Activated naive CD8-positive, alpha-beta T cell treated with anti-CD3 and anti-CD28 coated beads, Interleukin-2, amount 50 U/mL, for 24 hours (primary cell): ENCODE data around the gene PGBD5.
"Not testable (repeated sequence)": the region's sequence is repeated elsewhere in the genome, so short reads cannot be mapped to it uniquely, and the experiment has no call there.

Source experiments
- ATAC-seq: fragments of 150-1000 bp; cut with Tn5 transposase; one replicate; pipeline ENCODE4 v1.10.0; 2021
- DNase-seq: peaks from one replicate; pipeline ENCODE4 v3.0.0; 2021
- H3K27ac Mint-ChIP-seq: one replicate; pipeline ENCODE4 v1.8.0; 2021; ENCODE audit warnings: mild to moderate bottlenecking, mixed read lengths
- H3K27me3 Mint-ChIP-seq: one replicate; pipeline ENCODE4 v1.8.0; 2021; ENCODE audit warnings: mixed read lengths
- H3K36me3 Mint-ChIP-seq: one replicate; pipeline ENCODE4 v1.8.0; 2021; ENCODE audit warnings: low read depth, mixed read lengths
- H3K4me1 Mint-ChIP-seq: one replicate; pipeline ENCODE4 v1.8.0; 2021; ENCODE audit warnings: mixed read lengths
- H3K4me3 Mint-ChIP-seq: one replicate; pipeline ENCODE4 v1.8.0; 2021; ENCODE audit warnings: mild to moderate bottlenecking, moderate library complexity, mixed read lengths
- H3K9me3 Mint-ChIP-seq: one replicate; pipeline ENCODE4 v1.8.0; 2021; ENCODE audit warnings: mixed read lengths

The PGBD5 gene

DNA sequence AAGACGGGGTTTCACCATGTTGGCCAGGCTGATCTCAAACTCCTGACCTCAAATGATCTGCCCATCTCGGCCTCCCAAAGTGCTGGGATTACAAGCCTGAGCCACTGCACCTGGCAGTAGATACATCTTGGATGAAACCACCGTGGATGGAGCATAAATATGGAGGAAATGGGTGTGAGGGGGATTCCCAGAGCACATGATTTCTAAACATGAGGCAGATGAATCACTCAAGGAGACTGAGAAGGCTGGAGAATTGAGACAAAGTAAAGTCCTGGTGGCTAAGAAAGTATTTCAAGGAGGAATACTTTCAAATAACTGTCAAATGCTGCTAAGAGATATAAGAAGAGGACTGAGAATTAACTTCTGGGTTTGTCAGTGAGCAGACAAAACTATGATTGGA, 5.4 kb upstream of the PGBD5 start:
- Mint-ChIP-seq H3K4me3 (no peak overlapping the region), H3K27ac (no peak overlapping the region)
- no peak for ATAC-seq

DNA sequence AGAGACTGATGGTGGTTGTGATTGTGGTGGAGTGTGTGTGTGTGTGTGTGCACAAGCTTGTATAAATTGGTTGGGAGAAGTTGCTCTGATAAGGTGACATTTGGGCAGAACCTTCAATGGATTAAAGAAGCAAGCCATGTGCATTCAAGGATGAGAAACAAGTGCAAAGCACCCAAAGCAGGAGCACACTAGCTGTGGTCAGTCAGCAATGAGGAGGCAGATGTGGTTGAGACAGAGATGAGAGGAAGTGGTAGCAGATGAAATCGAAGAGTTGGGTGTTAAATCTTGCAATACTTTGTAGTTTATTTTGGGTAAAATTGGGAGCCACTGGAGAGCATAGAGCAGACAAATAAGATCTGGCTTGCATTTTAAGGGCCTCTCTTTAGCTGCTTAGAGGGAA, 4.4 kb upstream of the PGBD5 start:
- Mint-ChIP-seq H3K27ac (no peak overlapping the region), H3K36me3 (peaks cover 2% of the 10 kb centered on the region), H3K4me3 (no peak overlapping the region), H3K4me1 (peaks cover 5% of the 10 kb centered on the region), H3K9me3 (peaks cover 4% of the 10 kb centered on the region), H3K27me3 (peaks cover 23% of the 10 kb centered on the region)
- ATAC-seq = no peak
- no peak for DNase-seq

More for the DNA sequence above, 5.4 kb upstream of the PGBD5 start:
- Mint-ChIP-seq H3K4me1 (peaks cover 5% of the 10 kb centered on the region), H3K27me3 (peaks cover 23% of the 10 kb centered on the region), H3K36me3 (peaks cover 2% of the 10 kb centered on the region), H3K9me3 (peaks cover 4% of the 10 kb centered on the region)
- DNase-seq = no peak

DNA sequence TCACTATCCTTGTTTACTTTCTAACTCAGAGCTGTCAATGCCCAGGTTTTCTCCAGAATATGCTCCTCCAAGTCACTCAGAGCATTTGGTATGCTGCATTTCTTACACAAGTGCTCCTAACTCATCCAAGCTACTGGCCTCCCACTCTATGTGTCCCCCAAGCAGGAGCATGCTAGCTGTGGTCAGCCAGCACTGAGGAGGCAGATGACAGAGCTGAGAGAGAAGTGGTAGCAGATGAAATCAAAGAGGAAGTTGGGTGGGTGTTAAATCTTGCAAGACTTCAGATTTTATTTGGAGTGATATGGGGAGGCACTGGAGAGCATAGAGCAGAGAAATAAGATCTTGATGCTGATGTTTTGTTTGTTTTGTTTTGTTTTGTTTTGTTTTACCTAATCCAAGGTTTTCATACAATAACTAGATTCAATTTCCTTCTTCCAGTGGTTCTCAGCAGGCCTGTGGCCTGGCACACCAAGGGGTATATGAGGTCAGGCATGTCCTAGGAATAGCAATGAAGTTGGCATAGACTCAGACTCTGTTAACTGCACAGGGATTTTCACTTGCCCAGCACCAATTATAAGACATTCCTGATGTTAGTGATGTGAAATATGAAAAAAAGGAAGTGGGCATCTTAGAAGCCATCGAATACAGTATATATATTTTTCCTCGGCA, 3.1 kb upstream of the PGBD5 start:
- Mint-ChIP-seq H3K27ac (no peak overlapping the region), H3K36me3 (peaks cover 2% of the 10 kb centered on the region), H3K27me3 (peaks cover 29% of the 10 kb centered on the region), H3K4me1 (peaks cover 12% of the 10 kb centered on the region), H3K4me3 (no peak overlapping the region), H3K9me3 (peaks cover 4% of the 10 kb centered on the region)
- DNase-seq (no peak), ATAC-seq (no peak)

DNA sequence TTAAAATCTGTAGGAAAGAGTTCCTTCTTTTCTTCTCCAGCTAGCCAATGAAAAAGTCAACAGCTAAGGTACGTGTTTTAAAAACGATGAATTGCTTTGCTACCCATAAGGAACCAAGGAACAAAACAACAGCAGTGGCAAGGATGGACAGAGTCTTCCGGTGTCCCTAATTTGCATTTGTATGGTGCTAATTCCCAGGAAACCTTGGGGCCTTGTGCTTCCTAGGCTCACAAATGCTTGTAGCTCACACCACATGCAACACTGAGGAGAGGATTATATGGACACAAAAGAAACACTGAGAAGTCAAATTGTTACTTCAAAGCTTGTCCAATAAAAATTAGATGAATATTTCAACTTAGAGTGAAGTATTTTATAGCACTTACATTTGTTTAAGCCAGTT, 1.8 kb upstream of the PGBD5 start:
- no peak for ATAC-seq
- H3K36me3 Mint-ChIP-seq = peaks cover 2% of the 10 kb centered on the region
- H3K27ac Mint-ChIP-seq = no peak overlapping the region
- no peak for DNase-seq
- no peak overlapping the region for H3K4me3 Mint-ChIP-seq
- peaks cover 39% of the 10 kb centered on the region for H3K27me3 Mint-ChIP-seq
- H3K4me1 Mint-ChIP-seq = peaks cover 12% of the 10 kb centered on the region
- H3K9me3 Mint-ChIP-seq = peaks cover 4% of the 10 kb centered on the region

DNA sequence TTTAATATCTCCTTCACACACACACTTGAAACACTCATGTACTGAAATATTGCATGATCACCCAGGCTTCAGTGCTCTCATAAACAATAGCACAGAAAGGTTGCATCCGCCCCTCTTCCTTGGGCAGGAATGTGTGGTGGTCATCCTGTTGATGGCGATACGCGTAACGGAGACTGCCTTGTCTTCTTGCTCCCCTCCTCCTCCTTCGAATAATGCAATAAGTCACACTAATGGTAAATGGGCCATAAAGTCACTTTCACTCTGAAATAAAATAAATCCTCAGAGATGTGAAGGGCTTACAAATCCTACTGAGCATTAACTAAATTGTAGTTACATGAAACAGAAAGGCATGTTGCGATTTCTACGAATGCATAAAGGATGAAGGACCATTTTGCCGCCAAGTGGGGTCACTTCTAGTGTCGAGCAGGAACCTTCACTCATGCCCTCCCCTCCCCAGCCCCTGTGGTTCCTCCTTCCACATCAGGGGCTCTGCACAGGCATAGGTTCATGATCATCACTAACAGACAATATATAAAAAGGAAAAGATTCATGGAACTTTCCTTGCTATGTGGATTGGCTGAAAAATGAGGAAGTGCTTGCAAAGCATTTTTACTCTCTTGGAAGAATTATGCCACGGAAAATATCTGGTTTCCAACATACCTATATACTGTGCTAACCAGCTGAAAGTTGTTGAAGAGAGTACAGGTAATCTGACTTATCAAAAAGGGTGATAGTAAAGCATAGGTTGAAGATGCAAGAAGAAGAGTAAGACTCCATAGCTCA, 1.2 kb upstream of the PGBD5 start:
- peak overlapping the region; percentile 69 for H3K4me3 Mint-ChIP-seq
- H3K36me3 Mint-ChIP-seq = peaks cover 2% of the 10 kb centered on the region
- H3K27me3 Mint-ChIP-seq = peaks cover 45% of the 10 kb centered on the region
- DNase-seq (no peak), ATAC-seq (no peak)
- H3K9me3 Mint-ChIP-seq = peaks cover 4% of the 10 kb centered on the region
- H3K4me1 Mint-ChIP-seq = peaks cover 12% of the 10 kb centered on the region
- no peak overlapping the region for H3K27ac Mint-ChIP-seq

DNA sequence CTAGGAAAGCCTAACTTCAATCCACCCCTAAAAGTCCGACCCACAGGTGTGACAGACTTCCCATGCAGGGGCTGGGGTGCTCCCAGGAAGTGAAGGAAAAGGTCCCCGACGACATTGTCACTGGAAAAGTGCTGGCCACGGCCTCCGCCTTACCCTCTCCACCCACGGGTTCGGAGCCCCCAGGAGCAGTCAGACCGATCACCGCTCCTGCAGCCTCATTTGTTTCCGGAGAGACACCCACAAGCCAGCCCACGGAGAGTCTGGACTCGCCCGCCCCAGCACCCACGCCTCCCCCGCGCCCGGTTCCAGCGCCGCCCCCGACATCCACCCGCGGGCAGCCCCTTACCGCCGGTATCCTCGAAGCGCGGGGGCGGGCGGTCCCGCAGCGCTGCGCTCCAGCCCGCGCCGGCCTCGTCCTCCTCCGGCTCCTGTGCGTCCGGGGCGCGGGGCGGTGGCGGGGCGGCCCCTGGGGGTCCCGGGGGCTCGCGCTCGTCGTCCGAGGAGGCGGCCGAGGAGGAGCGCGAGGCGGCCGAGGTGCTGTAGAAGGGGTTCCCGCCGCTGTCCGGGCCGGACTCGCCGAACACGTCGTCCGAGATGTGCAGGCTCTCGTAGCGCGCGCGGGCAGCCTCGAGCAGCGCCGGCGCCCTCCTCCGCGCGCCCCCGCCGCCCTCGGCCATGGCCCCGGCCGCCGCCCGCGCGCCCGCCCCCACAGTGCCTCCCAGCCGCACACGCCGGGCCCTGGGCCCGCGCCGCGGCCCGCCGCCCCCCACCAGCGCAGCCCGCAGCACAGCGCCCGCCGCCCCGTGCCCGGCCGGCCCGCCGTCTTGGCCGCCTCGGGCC, 660 bp downstream of the PGBD5 start:
- H3K27me3 Mint-ChIP-seq = peaks cover 58% of the 10 kb centered on the region
- H3K9me3 Mint-ChIP-seq = peaks cover 5% of the 10 kb centered on the region

DNA sequence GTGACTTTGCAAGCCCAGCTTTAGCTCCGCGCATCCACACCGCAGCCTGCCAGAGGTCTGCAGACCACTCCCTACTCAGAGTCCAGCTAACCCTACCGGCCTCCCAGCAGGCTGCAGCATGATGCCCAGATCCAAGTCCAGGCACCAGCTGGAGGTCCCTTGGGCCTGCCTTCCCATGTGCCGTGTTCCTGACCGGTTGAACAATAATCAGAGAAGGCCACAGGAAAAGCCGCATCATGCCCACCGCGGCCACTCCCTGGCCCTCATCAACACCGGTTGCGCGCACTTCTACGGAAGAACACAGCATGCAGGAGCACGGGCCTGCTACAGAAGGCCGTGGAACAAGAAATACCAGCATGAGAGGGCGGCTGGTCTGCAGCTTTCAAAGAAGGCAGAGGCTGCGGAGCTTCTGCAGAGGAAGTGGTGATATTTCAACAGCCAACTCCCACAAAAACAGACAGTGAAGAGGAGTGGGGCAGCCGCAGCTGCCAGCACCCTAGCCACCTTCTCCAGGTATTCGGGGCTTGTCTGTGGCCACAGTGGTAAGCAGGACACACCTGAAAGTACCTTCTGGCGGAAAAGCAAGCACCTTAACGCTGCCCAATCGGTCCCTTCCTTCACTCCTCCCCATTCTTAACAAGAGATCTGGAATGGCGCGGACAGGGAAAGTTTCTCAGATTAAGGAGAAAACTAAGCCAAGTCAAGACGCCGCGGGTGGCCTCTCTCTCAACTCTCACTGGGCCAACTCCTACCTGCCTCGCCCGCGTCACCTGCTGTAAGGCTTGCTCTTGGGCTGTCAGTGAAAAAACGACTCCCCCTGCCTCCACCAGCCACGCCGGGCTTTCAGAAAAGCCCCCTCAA, 1.5 kb downstream of the PGBD5 start:
- H3K27me3 Mint-ChIP-seq = peaks cover 65% of the 10 kb centered on the region
- DNase-seq (no peak), ATAC-seq (no peak)
- peaks cover 2% of the 10 kb centered on the region for H3K36me3 Mint-ChIP-seq
- peaks cover 12% of the 10 kb centered on the region for H3K4me1 Mint-ChIP-seq
- no peak overlapping the region for H3K27ac Mint-ChIP-seq
- H3K4me3 Mint-ChIP-seq = peak overlapping the region; percentile 38
- H3K9me3 Mint-ChIP-seq = peaks cover 10% of the 10 kb centered on the region

More for the DNA sequence above, 660 bp downstream of the PGBD5 start:
- DNase-seq = no peak
- H3K4me1 Mint-ChIP-seq = peaks cover 12% of the 10 kb centered on the region
- H3K4me3 Mint-ChIP-seq = peak overlapping the region; percentile 38
- ATAC-seq = no peak
- peaks cover 2% of the 10 kb centered on the region for H3K36me3 Mint-ChIP-seq
- no peak overlapping the region for H3K27ac Mint-ChIP-seq

DNA sequence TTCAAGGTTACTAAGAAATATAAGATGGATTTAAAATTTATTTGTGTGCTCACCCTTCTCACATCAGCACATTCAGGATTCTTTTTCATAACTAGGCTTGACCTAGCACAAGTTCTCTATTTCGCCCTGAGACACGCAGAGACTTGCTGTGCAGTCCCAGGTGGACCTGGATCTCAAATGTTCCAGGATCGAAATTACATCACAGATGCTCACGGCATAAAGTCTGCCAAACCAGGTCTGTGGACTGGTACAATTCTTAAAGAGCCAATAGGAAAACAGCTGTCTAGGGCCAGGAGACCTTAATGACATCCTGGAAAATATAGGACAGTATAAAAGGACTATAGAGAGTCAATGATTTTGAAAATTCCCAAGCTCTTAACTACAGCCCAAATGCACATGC, 2.2 kb downstream of the PGBD5 start:
- ATAC-seq = no peak
- Mint-ChIP-seq H3K9me3 (peaks cover 12% of the 10 kb centered on the region), H3K27me3 (peaks cover 69% of the 10 kb centered on the region), H3K36me3 (peaks cover 2% of the 10 kb centered on the region), H3K4me3 (no peak overlapping the region), H3K27ac (no peak overlapping the region), H3K4me1 (peaks cover 12% of the 10 kb centered on the region)
- DNase-seq = no peak

DNA sequence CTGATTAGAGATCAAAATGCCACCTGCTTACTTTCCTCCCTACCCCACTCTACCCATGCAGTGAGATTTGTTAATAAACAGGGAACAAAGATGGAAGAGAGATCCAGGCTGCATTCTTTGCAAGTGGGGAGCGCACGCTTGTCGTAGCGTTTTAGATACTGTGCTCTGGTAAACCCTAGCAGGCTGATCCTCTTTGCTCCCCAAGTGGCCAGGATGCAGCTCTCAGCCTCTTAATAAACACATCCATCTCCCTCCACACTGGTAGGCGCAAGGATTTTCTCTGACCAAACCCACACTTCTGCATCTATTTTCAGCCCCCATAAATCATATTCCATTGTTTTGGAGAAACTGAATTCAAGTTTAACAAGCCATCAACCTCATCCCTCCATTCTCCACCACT, 2.9 kb downstream of the PGBD5 start:
- H3K27me3 Mint-ChIP-seq = peaks cover 68% of the 10 kb centered on the region
- DNase-seq = no peak
- peaks cover 2% of the 10 kb centered on the region for H3K36me3 Mint-ChIP-seq
- H3K4me1 Mint-ChIP-seq = peaks cover 12% of the 10 kb centered on the region
- H3K4me3 Mint-ChIP-seq = no peak overlapping the region
- peaks cover 14% of the 10 kb centered on the region for H3K9me3 Mint-ChIP-seq
- ATAC-seq = no peak
- H3K27ac Mint-ChIP-seq = no peak overlapping the region

DNA sequence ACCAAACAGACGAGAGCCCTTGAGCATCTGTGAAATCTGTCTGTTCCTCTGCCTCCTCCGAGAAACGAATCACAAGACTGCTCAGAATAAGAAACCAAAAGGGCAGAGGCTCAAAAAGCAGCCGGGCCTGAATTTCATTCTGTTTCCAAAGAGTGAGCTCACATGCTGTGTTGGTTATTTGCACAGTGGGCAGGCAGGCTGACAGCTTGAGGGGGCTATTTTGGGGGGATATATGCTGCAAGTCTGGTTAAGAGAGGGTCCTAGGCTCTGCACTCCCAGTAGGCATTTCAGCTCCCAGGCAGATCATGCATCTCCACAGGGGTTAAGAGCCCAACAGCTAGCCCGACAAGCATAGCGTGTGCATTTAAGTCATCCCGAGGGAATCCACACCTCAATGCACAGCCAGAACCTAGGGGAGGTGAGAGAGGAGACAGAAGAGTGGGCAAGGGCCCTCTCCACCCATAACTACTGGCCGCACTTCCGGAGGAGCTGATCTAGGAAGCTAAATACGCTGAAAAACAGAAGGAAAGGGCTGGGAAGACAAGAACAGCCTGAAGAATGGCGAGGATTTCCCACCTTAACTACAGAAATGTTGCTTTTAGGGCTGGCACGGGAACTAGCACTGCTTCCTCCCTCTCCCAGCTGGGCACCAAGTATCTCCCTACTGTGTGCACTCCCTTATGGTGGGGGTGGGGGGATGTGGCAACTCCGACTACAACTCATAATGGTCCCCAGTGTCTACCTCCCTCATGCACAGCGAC, 3.7 kb downstream of the PGBD5 start:
- DNase-seq = no peak
- H3K36me3 Mint-ChIP-seq = peaks cover 2% of the 10 kb centered on the region
- ATAC-seq = no peak
- no peak overlapping the region for H3K4me3 Mint-ChIP-seq
- peaks cover 14% of the 10 kb centered on the region for H3K9me3 Mint-ChIP-seq
- no peak overlapping the region for H3K27ac Mint-ChIP-seq
- H3K27me3 Mint-ChIP-seq = peaks cover 65% of the 10 kb centered on the region
- peaks cover 12% of the 10 kb centered on the region for H3K4me1 Mint-ChIP-seq

DNA sequence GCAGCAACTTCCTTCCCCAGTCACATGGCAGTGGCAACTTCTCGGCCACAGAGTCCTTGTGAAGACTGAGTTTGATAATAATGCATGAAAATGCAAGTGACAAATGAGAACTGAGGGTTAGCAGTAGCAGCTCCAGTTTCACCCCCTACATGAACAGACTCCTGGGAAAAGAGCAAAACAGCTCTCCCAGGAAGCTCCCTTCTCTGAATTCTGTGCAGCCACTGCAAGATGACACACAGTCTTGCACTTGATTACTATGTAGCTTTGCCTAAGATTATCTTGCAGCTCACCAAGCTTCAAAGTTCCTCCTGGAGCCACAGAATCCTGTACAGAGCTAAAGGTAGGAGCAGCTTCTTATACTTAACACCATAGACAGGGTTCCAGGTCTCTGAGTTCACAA, 4.7 kb downstream of the PGBD5 start:
- Mint-ChIP-seq H3K27me3 (peaks cover 64% of the 10 kb centered on the region), H3K27ac (no peak overlapping the region), H3K9me3 (peaks cover 10% of the 10 kb centered on the region), H3K36me3 (no peaks in the 10 kb centered on the region), H3K4me3 (no peak overlapping the region), H3K4me1 (peaks cover 7% of the 10 kb centered on the region)
- no peak for DNase-seq
- no peak for ATAC-seq

DNA sequence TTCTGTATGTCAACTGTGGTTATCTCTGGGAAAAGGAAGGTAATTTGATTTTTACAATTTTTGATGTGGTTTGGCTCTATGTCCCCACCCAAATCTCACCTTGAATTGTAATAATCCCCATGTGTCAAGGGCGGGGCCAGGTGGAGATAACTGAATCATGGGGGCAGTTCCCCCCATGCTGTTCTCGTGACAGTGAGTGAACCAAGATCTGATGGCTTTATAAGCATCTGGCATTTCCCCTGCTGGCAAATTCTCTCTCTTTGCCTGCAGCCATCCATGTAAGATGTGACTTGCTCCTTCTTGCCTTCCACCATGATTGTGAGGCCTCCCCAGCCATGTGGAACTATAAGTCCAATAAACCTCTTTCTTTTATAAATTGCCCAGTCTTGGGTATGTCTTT, 5.8 kb downstream of the PGBD5 start:
- ATAC-seq, H3K4me3 Mint-ChIP-seq, DNase-seq, H3K27ac Mint-ChIP-seq, H3K36me3 Mint-ChIP-seq, H3K4me1 Mint-ChIP-seq: not testable (repeated sequence)
- peaks cover 10% of the 10 kb centered on the region for H3K9me3 Mint-ChIP-seq
- peaks cover 67% of the 10 kb centered on the region for H3K27me3 Mint-ChIP-seq

DNA sequence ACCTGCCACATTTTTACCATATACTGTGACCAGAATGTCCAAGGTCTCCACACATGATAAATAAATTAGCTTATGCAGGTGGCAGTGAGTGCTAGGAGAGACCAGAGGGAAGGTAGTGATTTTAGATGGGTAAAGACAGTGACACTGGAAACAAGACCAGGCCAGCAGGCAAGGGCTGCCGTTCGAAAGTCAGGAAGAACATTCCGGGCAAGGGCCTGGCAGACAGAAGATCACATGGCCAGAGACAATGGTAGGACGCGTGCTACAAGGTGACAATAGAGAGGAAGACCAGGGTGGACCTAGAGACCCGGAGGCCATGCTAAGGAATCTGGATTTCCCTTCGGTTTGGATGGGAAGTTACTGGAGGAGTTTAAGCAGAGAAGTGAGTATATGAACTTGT, 9.7 kb downstream of the PGBD5 start:
- peaks cover 41% of the 10 kb centered on the region for H3K27me3 Mint-ChIP-seq
- DNase-seq = no peak
- no peak overlapping the region for H3K27ac Mint-ChIP-seq
- no peak for ATAC-seq
- H3K9me3 Mint-ChIP-seq = peaks cover 10% of the 10 kb centered on the region
- no peak overlapping the region for H3K4me3 Mint-ChIP-seq
- H3K4me1 Mint-ChIP-seq = no peaks in the 10 kb centered on the region
- H3K36me3 Mint-ChIP-seq = no peaks in the 10 kb centered on the region
